Measurements from ENCODE around the gene EXT2. TPM values are rescaled to one million over a fixed set of nuclear protein-coding genes. Genes with fewer than 3 reads are reported as not detected.

Gene EXT2
- total RNA-seq, 1 donor from 2014 or later: 24.5 TPM

- H3K36me3 ChIP-seq: peaks cover 28% of the 10 kb centered on the region
- peaks cover 7% of the 10 kb centered on the region for H3K4me1 ChIP-seq
- H3K27me3 ChIP-seq (ENCODE audit: low read depth): no peaks in the 10 kb centered on the region
- TF ChIP-seq CTCF (IDR thresholded peaks at IDR 0.05; ENCODE audit: borderline replicate concordance): no peak
- no peak overlapping the region for H3K27ac ChIP-seq (replicated peaks)
- DNase-seq: no peak
- intact Hi-C loops (cut with micrococcal nuclease): no loop called here
- H3K9me3 ChIP-seq (replicated peaks): peaks cover 9% of the 10 kb centered on the region
- no peak overlapping the region for H3K4me3 ChIP-seq
These were observed 10.1 kb upstream of the EXT2 start for GRCh38 chr11:44085330-44085729.

GRCh38 chr11:44088377-44088776 is 7.1 kb upstream of the EXT2 start:
- Histone ChIP-seq H3K36me3 (peaks cover 7% of the 10 kb centered on the region), H3K9me3 (replicated peaks) (peaks cover 9% of the 10 kb centered on the region), H3K27me3 (ENCODE audit: low read depth) (no peaks in the 10 kb centered on the region), H3K4me1 (peaks cover 8% of the 10 kb centered on the region), H3K4me3 (no peak overlapping the region), H3K27ac (replicated peaks) (no peak overlapping the region)
- TF ChIP-seq CTCF (IDR thresholded peaks at IDR 0.05; ENCODE audit: borderline replicate concordance): no peak
- intact Hi-C loops (cut with micrococcal nuclease): no loop called here
- no peak for DNase-seq

DNA sequence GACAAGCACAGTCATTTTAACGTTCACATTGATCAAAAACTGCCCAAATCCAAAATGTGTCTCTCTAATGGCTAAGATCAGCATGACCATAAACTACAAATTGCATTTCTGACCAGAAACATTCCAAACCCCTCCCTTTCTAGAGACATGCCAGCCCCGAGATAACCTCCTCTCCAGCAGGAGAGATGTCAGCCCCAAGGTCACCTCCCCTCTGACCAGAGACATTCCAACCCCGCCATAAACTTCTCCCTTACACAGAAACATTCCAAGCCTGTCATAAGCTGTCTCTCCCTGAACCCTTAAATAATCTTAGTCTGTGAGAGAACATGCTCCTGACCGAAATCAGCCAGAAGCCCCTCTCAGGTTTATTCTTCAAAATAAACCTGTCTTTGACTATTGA is 6.6 kb upstream of the EXT2 start:
- peaks cover 4% of the 10 kb centered on the region for H3K36me3 ChIP-seq
- no peak overlapping the region for H3K27ac ChIP-seq (replicated peaks)
- H3K27me3 ChIP-seq (ENCODE audit: low read depth): no peaks in the 10 kb centered on the region
- H3K4me3 ChIP-seq: no peak overlapping the region
- intact Hi-C loops (cut with micrococcal nuclease): no loop called here
- no peak for TF ChIP-seq CTCF (IDR thresholded peaks at IDR 0.05; ENCODE audit: borderline replicate concordance)
- peaks cover 9% of the 10 kb centered on the region for H3K9me3 ChIP-seq (replicated peaks)
- H3K4me1 ChIP-seq: peaks cover 8% of the 10 kb centered on the region
- no peak for DNase-seq

DNA sequence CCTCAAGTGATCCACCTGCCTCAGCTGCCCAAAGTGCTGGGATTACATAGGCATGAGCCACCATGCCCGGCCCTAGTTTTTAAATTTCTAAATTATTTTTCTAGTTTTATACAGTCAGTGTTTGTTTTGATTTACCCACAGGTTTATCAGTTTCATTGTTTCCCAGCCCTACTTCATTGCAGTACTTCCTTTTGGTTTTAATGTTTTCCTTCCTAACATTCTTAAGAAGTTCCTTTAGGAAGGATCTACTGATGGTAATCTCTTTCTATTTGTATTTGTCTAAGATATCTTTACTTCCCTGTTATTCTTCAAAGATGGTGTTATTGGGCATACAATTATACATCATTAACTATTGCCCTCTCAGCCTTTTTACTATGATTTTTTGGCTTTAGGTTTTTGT is 4.9 kb upstream of the EXT2 start:
- Histone ChIP-seq H3K27me3 (ENCODE audit: low read depth) (no peaks in the 10 kb centered on the region), H3K27ac (replicated peaks) (no peak overlapping the region), H3K4me1 (peaks cover 21% of the 10 kb centered on the region), H3K9me3 (replicated peaks) (peaks cover 6% of the 10 kb centered on the region), H3K36me3 (peaks cover 4% of the 10 kb centered on the region), H3K4me3 (no peak overlapping the region)
- intact Hi-C loops (cut with micrococcal nuclease): loop anchor here (10.0 kb wide), 1 partner anchor 444 kb away; no protein-coding TSS in a partner anchor
- TF ChIP-seq CTCF (IDR thresholded peaks at IDR 0.05; ENCODE audit: borderline replicate concordance): no peak
- no peak for DNase-seq

- no peaks in the 10 kb centered on the region for H3K27me3 ChIP-seq (ENCODE audit: low read depth)
- peaks cover 2% of the 10 kb centered on the region for H3K9me3 ChIP-seq (replicated peaks)
- no peaks in the 10 kb centered on the region for H3K36me3 ChIP-seq
- intact Hi-C loops (cut with micrococcal nuclease): loop anchor here (10.0 kb wide), 1 partner anchor 440 kb away; no protein-coding TSS in a partner anchor
- TF ChIP-seq CTCF (IDR thresholded peaks at IDR 0.05; ENCODE audit: borderline replicate concordance): peak; percentile 87
- H3K4me1 ChIP-seq: peaks cover 40% of the 10 kb centered on the region
- H3K4me3 ChIP-seq: no peak overlapping the region
- peak; percentile 46 for DNase-seq
- H3K27ac ChIP-seq (replicated peaks): no peak overlapping the region
These were observed 1.1 kb upstream of the EXT2 start for GRCh38 chr11:44094260-44094868.
